Thyroid gland (tissue), 4 donors: ENCODE data around the gene RAB28. TPM values are rescaled to one million over a fixed set of nuclear protein-coding genes. Genes with fewer than 3 reads are reported as not detected.

ENCODE experiments used
- DNase-seq, 2 donors: peaks; one replicate each; pipeline ENCODE4 v3.0.0-alpha.2; 2019
- H3K27ac ChIP-seq, 3 donors: fragments of 200-600 bp; sonication (generic); 1 replicate in 2 of 3; 2 replicates in 1 of 3; pipeline ENCODE4 v1.5.1; 2016 to 2019; ENCODE audit warnings: mild to moderate bottlenecking in 1 of 3, moderate library complexity in 1 of 3
- H3K27me3 ChIP-seq: fragments of 200-600 bp; sonication (generic); one replicate; pipeline ENCODE4 v1.5.1; 2019
- H3K36me3 ChIP-seq, 2 donors: fragments of 200-600 bp; sonication (generic); one replicate each; pipeline ENCODE4 v1.5.1; 2016 to 2019
- H3K4me1 ChIP-seq, 2 donors: fragments of 200-600 bp; sonication (generic); one replicate each; pipeline ENCODE4 v1.5.1; 2017 to 2019
- H3K4me3 ChIP-seq, 3 donors: fragments of 200-600 bp; sonication (generic); replicated peaks in 1 of 3; 1 replicate in 2 of 3; 2 replicates in 1 of 3; pipeline ENCODE4 v1.5.1; 2016; ENCODE audit warnings: mild to moderate bottlenecking in 1 of 3
- H3K9me3 ChIP-seq: fragments of 200-600 bp; sonication (generic); one replicate; pipeline ENCODE4 v1.5.1; 2017
- CTCF ChIP-seq, 6 experiments: fragments of 200-600 bp in 3 of 6; fragments of 450-650 bp in 3 of 6; sonication (generic) in 3 of 6; IDR thresholded peaks; one replicate each; pipeline ENCODE4 v1.5.1; 2016 to 2019; ENCODE audit warnings: antibody characterized with exemption in 6 of 6, mild to moderate bottlenecking in 2 of 6, inconsistent platforms in 1 of 6, moderate library complexity in 1 of 6
- POLR2A ChIP-seq, 2 donors: fragments of 450-650 bp; IDR thresholded peaks; one replicate each; pipeline ENCODE4 v1.6.1; 2017; ENCODE audit warnings: antibody characterized with exemption in 2 of 2, mild to moderate bottlenecking in 2 of 2, moderate library complexity in 1 of 2
- WGBS, 2 donors: methylation state at CpG; one replicate each; pipeline ENCODE4 v1.1.5; 2017; 5-methylcytosine and 5-hydroxymethylcytosine counted together
- intact Hi-C: fragments of 100-400 bp; cut with DNase I; formaldehyde crosslinking; loops from one replicate; pipeline ENCODE4 v1.15.1; 2023
- total RNA-seq, 4 donors: library from RNA; depleted of rRNA; stranded (reverse); fragments of >200 nt; gene quantifications; one replicate each; pipeline ENCODE4 v1.2.3, GENCODE V29; 2016

The RAB28 gene
- total RNA-seq, 4 donors from 2014 or later = 25.1 to 30.0 (median 25.4) TPM

DNA sequence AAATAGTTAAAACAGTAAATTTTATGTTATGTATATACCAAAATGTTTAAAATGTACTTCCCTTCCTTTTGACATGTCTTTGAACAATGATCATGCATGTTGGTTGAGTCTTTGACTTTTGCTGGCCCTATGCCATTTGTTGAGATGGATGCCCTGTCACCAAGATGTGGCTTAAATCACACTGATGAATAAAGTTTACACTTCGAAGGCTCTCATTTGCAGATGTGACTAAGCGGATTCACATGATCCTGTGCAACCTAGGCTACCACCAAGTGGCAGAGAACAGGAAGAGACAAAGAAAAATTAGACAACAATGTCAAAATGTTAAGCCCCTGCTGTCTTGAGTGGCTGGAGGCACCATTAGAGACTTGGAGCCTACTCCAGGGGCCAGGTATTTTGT is 139.9 kb downstream of the RAB28 start:
- Histone ChIP-seq H3K9me3 (no peaks in the 10 kb centered on the region), H3K27ac (no peak overlapping the region), H3K27me3 (no peaks in the 10 kb centered on the region), H3K4me3 (no peak overlapping the region), H3K36me3 (no peaks in the 10 kb centered on the region), H3K4me1 (no peaks in the 10 kb centered on the region)
- TF ChIP-seq CTCF (IDR thresholded peaks at IDR 0.05) = no peak
- no peak for TF ChIP-seq POLR2A (IDR thresholded peaks at IDR 0.05)
- DNase-seq = no peak
- 94% methylated on average over 2 of the region's 2 CpGs for WGBS, 2 donors
- intact Hi-C loops = no loop called here

- Histone ChIP-seq H3K27ac (no peak overlapping the region), H3K27me3 (no peaks in the 10 kb centered on the region), H3K9me3 (no peaks in the 10 kb centered on the region), H3K4me1 (no peaks in the 10 kb centered on the region), H3K4me3 (no peak overlapping the region), H3K36me3 (no peaks in the 10 kb centered on the region)
- intact Hi-C loops = no loop called here
- TF ChIP-seq CTCF (IDR thresholded peaks at IDR 0.05) (no peak), POLR2A (IDR thresholded peaks at IDR 0.05) (no peak)
- DNase-seq = no peak
These were observed 143.5 kb downstream of the RAB28 start for GRCh38 chr4:13340672-13341071.

DNA sequence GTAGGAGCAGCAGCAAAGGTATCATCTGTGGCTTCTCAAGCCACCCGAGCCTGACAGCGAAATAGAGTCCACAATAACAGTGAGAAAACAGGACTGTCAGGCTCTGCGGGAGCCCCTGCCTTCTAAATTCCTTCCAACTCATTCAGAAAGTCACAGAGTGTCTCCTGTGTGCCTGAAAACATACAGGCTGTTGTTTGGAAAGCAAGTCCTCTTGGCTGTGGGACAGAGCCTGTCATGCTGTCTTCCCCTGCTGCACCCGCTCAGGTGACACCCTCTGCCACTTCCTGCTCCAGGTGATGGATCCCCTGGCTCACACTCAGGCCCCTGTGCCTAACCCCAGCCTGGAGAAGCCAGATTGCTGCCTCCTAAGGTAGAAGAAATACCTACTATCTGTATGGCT is 152.3 kb downstream of the RAB28 start:
- intact Hi-C loops = no loop called here
- peak; percentile 82 to 89 for DNase-seq

DNA sequence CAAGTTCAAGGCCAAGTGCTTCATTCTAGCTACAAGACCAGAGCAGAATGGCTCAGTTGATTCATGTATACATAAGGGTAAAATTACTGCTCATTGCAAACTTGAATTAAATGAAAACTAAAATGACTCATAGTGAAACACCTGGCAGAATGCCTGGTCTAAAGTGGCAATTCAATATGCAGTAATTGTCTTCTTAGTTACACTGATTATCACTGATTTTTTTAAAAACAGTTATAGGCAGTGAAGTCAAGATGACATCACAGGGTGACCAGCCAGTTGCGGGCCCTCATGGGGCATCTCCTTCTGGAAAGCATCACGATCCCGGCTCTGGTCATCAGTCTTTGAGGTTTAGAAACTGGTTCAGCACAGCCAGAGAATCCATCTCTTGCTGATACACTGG is 154.2 kb downstream of the RAB28 start:
- intact Hi-C loops = no loop called here
- no peak overlapping the region for H3K27ac ChIP-seq
- H3K4me1 ChIP-seq = peaks cover 26 to 32% of the 10 kb centered on the region in 2 donors
- H3K9me3 ChIP-seq = no peaks in the 10 kb centered on the region
- H3K36me3 ChIP-seq = no peaks in the 10 kb centered on the region
- no peak overlapping the region for H3K4me3 ChIP-seq
- H3K27me3 ChIP-seq = no peaks in the 10 kb centered on the region
- TF ChIP-seq CTCF (IDR thresholded peaks at IDR 0.05) (no peak), POLR2A (IDR thresholded peaks at IDR 0.05) (no peak)
- WGBS, 2 donors = 70 to 96% methylated on average over 3 of the region's 3 CpGs
- DNase-seq = no peak

More for the DNA sequence above, 152.3 kb downstream of the RAB28 start:
- no peaks in the 10 kb centered on the region for H3K9me3 ChIP-seq
- TF ChIP-seq CTCF (IDR thresholded peaks at IDR 0.05) (no peak), POLR2A (IDR thresholded peaks at IDR 0.05) (no peak)
- WGBS, 2 donors = 30 to 40% methylated on average over 3 to 4 of the region's 4 CpGs
- no peaks in the 10 kb centered on the region for H3K27me3 ChIP-seq
- no peak overlapping the region for H3K4me3 ChIP-seq
- peaks cover 26 to 32% of the 10 kb centered on the region in 2 donors for H3K4me1 ChIP-seq
- H3K27ac ChIP-seq = no peak overlapping the region
- no peaks in the 10 kb centered on the region for H3K36me3 ChIP-seq

DNA sequence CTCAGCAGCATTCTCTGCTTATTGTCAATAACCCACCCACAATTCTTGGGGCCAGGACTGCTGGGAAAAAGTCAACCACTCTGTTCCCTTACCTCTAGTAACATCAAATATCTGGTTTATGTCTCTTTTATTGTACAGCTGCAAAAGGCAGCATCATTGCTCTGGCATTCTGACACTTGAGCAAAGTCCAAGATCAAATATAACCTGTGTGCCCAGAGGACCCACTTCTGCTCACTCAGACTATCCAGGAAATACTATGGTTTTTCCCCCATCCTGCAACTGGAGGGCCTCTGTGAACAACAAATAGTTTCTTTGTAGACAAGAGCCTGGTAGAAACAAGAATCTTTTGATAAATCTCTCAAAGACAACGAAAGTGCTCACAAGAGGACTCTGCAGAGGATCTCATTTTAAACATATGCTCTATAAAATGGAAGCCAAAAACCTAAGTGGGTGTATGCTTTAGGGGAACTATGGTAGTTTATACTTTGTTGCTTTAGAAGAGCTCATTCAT is 154.7 kb downstream of the RAB28 start:
- intact Hi-C loops = no loop called here
- Histone ChIP-seq H3K27ac (no peak overlapping the region), H3K9me3 (no peaks in the 10 kb centered on the region), H3K27me3 (no peaks in the 10 kb centered on the region), H3K36me3 (no peaks in the 10 kb centered on the region), H3K4me3 (no peak overlapping the region), H3K4me1 (peaks cover 26 to 32% of the 10 kb centered on the region in 2 donors)
- WGBS, 2 donors = 66 to 76% methylated on average over 1 of the region's 1 CpG
- DNase-seq = no peak
- TF ChIP-seq CTCF (IDR thresholded peaks at IDR 0.05) (no peak), POLR2A (IDR thresholded peaks at IDR 0.05) (no peak)
